ENCODE data around the gene CD226.
A peak's percentile ranks its signal among the peaks of the same experiment; 100 is the strongest.

Gene CD226

GRCh38 chr18:69897397-69898108, 50.1 kb downstream of the CD226 start:
- ATAC-seq (ENCODE audit: insufficient read depth, low read depth) (peak; percentile 65), DNase-seq (no peak)
- Histone ChIP-seq H3K27ac (ENCODE audit: low read length) (no peak overlapping the region), H3K9me3 (ENCODE audit: insufficient read depth, low read length, severe bottlenecking) (no peaks in the 10 kb centered on the region), H4K20me1 (ENCODE audit: insufficient read depth, low read length) (no peaks in the 10 kb centered on the region), H2AFZ (ENCODE audit: low read depth, low read length) (no peak overlapping the region), H3K79me2 (ENCODE audit: insufficient read depth, low read length) (no peaks in the 10 kb centered on the region), H3K27me3 (ENCODE audit: insufficient read depth, low read length, poor library complexity) (no peaks in the 10 kb centered on the region), H3K4me1 (ENCODE audit: insufficient read depth, low read length) (peaks cover 17% of the 10 kb centered on the region), H3K36me3 (ENCODE audit: insufficient read depth, low read length) (no peaks in the 10 kb centered on the region), H3K9ac (ENCODE audit: low read depth, low read length) (no peak overlapping the region), H3K4me3 (ENCODE audit: low read depth in 1 of 2, low read length in 2 of 2) (no peak overlapping the region), H3K4me2 (ENCODE audit: insufficient read depth, low read length) (peak overlapping the region; percentile 4; the same call in 1 of the 2 replicates)
- TF ChIP-seq EZH2 (IDR thresholded peaks at IDR 0.05; ENCODE audit: borderline replicate concordance, low read depth, low read length, severe bottlenecking) (no peak), CTCF (IDR thresholded peaks at IDR 0.05; ENCODE audit: borderline replicate concordance, extremely low read depth, low read length, poor library complexity, severe bottlenecking) (no peak)

- DNase-seq (no peak), ATAC-seq (ENCODE audit: insufficient read depth, low read depth) (no peak)
- H3K4me3 ChIP-seq (ENCODE audit: low read depth in 1 of 2, low read length in 2 of 2) = no peak overlapping the region
- peaks cover 17% of the 10 kb centered on the region for H3K4me1 ChIP-seq (ENCODE audit: insufficient read depth, low read length)
- H3K27ac ChIP-seq (ENCODE audit: low read length) = no peak overlapping the region
- H3K36me3 ChIP-seq (ENCODE audit: insufficient read depth, low read length) = no peaks in the 10 kb centered on the region
- no peak overlapping the region for H3K4me2 ChIP-seq (ENCODE audit: insufficient read depth, low read length)
- H3K27me3 ChIP-seq (ENCODE audit: insufficient read depth, low read length, poor library complexity) = no peaks in the 10 kb centered on the region
- no peak overlapping the region for H2AFZ ChIP-seq (ENCODE audit: low read depth, low read length)
- no peak overlapping the region for H3K9ac ChIP-seq (ENCODE audit: low read depth, low read length)
- TF ChIP-seq EZH2 (IDR thresholded peaks at IDR 0.05; ENCODE audit: borderline replicate concordance, low read depth, low read length, severe bottlenecking) (no peak), CTCF (IDR thresholded peaks at IDR 0.05; ENCODE audit: borderline replicate concordance, extremely low read depth, low read length, poor library complexity, severe bottlenecking) (no peak)
- no peaks in the 10 kb centered on the region for H3K79me2 ChIP-seq (ENCODE audit: insufficient read depth, low read length)
- H4K20me1 ChIP-seq (ENCODE audit: insufficient read depth, low read length) = no peaks in the 10 kb centered on the region
- no peaks in the 10 kb centered on the region for H3K9me3 ChIP-seq (ENCODE audit: insufficient read depth, low read length, severe bottlenecking)
These were observed 52.3 kb downstream of the CD226 start for GRCh38 chr18:69895066-69896047.

- Histone ChIP-seq H3K36me3 (ENCODE audit: insufficient read depth, low read length) (no peaks in the 10 kb centered on the region), H3K27ac (ENCODE audit: low read length) (no peak overlapping the region), H3K4me2 (ENCODE audit: insufficient read depth, low read length) (no peak overlapping the region), H3K27me3 (ENCODE audit: insufficient read depth, low read length, poor library complexity) (no peaks in the 10 kb centered on the region), H3K9ac (ENCODE audit: low read depth, low read length) (no peak overlapping the region), H3K4me1 (ENCODE audit: insufficient read depth, low read length) (peaks cover 17% of the 10 kb centered on the region), H3K9me3 (ENCODE audit: insufficient read depth, low read length, severe bottlenecking) (no peaks in the 10 kb centered on the region), H3K79me2 (ENCODE audit: insufficient read depth, low read length) (no peaks in the 10 kb centered on the region), H4K20me1 (ENCODE audit: insufficient read depth, low read length) (no peaks in the 10 kb centered on the region), H3K4me3 (ENCODE audit: low read depth in 1 of 2, low read length in 2 of 2) (no peak overlapping the region), H2AFZ (ENCODE audit: low read depth, low read length) (no peak overlapping the region)
- DNase-seq (no peak), ATAC-seq (ENCODE audit: insufficient read depth, low read depth) (no peak)
- TF ChIP-seq CTCF (IDR thresholded peaks at IDR 0.05; ENCODE audit: borderline replicate concordance, extremely low read depth, low read length, poor library complexity, severe bottlenecking) (no peak), EZH2 (IDR thresholded peaks at IDR 0.05; ENCODE audit: borderline replicate concordance, low read depth, low read length, severe bottlenecking) (no peak)
These were observed 53.2 kb downstream of the CD226 start for GRCh38 chr18:69894467-69894866.
